Measurements from ENCODE around the gene FBXL2.

GRCh38 chr3:33425453-33425852, 148.2 kb downstream of the FBXL2 start:
- TF ChIP-seq CTCF (IDR thresholded peaks at IDR 0.05 in 4 of 5, conservative IDR thresholded peaks at IDR 0.05 in 1 of 5) (no peak), POLR2A (IDR thresholded peaks at IDR 0.05) (no peak)
